AG09319 (cell line): ENCODE data around the gene TRPM6.

ENCODE experiments used
- DNase-seq: peaks from one replicate; pipeline ENCODE4 v3.0.0-alpha.2; 2010; ENCODE audit warnings: low read depth; ENCODE audit errors: extremely low read depth
- CTCF ChIP-seq: IDR thresholded peaks from 2 replicates; pipeline ENCODE4 v1.5.1; 2011; ENCODE audit warnings: low read depth, mild to moderate bottlenecking, inconsistent platforms, low read length, moderate library complexity

Gene TRPM6

GRCh38 chr9:74817816-74818215 is 69.9 kb downstream of the TRPM6 start:
- no peak for DNase-seq
- TF ChIP-seq CTCF, result no peak

GRCh38 chr9:74817281-74817810 is 70.4 kb downstream of the TRPM6 start:
- TF ChIP-seq CTCF, result no peak
- DNase-seq, result no peak

GRCh38 chr9:74810200-74810599 is 77.5 kb downstream of the TRPM6 start:
- no peak for DNase-seq
- TF ChIP-seq CTCF, result no peak

GRCh38 chr9:74804018-74804385 is 83.7 kb downstream of the TRPM6 start:
- no peak for TF ChIP-seq CTCF
- DNase-seq, result no peak

- no peak for DNase-seq
- no peak for TF ChIP-seq CTCF
These were observed 84.2 kb downstream of the TRPM6 start for GRCh38 chr9:74803376-74804017.

GRCh38 chr9:74800226-74800625 is 87.5 kb downstream of the TRPM6 start:
- no peak for TF ChIP-seq CTCF
- no peak for DNase-seq

GRCh38 chr9:74795803-74796202 is 91.9 kb downstream of the TRPM6 start:
- no peak for TF ChIP-seq CTCF
- DNase-seq, result no peak
